Astrocyte of the cerebellum (primary cell): Measurements from ENCODE around the gene AMBRA1.

Experiments
- DNase-seq: peaks from one replicate; pipeline ENCODE4 v3.0.0-alpha.2; 2011; ENCODE audit warnings: low read depth
- H3K4me3 ChIP-seq: 2 replicates; pipeline ENCODE4 v1.5.1; 2011; ENCODE audit warnings: mild to moderate bottlenecking, low read depth, low read length, moderate library complexity
- CTCF ChIP-seq: IDR thresholded peaks from 2 replicates; pipeline ENCODE4 v1.5.1; 2012; ENCODE audit warnings: low read length, low read depth, moderate library complexity, mild to moderate bottlenecking; ENCODE audit errors: missing control alignments
- in situ Hi-C: cut with HindIII; loops from 2 replicates; pipeline ENCODE4 v1.10.0; 2017; ENCODE audit warnings: low sequenced_read_pairs

AMBRA1 gene

GRCh38 chr11:46560300-46560991 is 33.4 kb downstream of the AMBRA1 start:
- in situ Hi-C loops: no loop called here
- DNase-seq: peak; percentile 27
- H3K4me3 ChIP-seq: peak overlapping the region; percentile 14
- no peak for TF ChIP-seq CTCF

GRCh38 chr11:46559815-46560214 is 34.0 kb downstream of the AMBRA1 start:
- no peak for DNase-seq
- no peak overlapping the region for H3K4me3 ChIP-seq
- no peak for TF ChIP-seq CTCF
- in situ Hi-C loops: no loop called here

GRCh38 chr11:46557684-46558151 is 36.1 kb downstream of the AMBRA1 start:
- TF ChIP-seq CTCF: no peak
- DNase-seq: no peak
- in situ Hi-C loops: no loop called here
- H3K4me3 ChIP-seq: no peak overlapping the region

- no peak for TF ChIP-seq CTCF
- no peak overlapping the region for H3K4me3 ChIP-seq
- peak; percentile 22 for DNase-seq
Observed at GRCh38 chr11:46555267-46556054, 38.4 kb downstream of the AMBRA1 start.

GRCh38 chr11:46554213-46555147 is 39.3 kb downstream of the AMBRA1 start:
- TF ChIP-seq CTCF: no peak
- DNase-seq: peak; percentile 55
- no peak overlapping the region for H3K4me3 ChIP-seq
- in situ Hi-C loops: no loop called here

More at GRCh38 chr11:46555267-46556054, 38.4 kb downstream of the AMBRA1 start:
- in situ Hi-C loops: no loop called here

- in situ Hi-C loops: no loop called here
- DNase-seq: no peak
Observed at GRCh38 chr11:46553814-46554212, 40.0 kb downstream of the AMBRA1 start.

More at GRCh38 chr11:46553814-46554212, 40.0 kb downstream of the AMBRA1 start:
- no peak for TF ChIP-seq CTCF
- no peak overlapping the region for H3K4me3 ChIP-seq
